Panc1 (cell line): ENCODE data around the gene GRIK3. TPM values are rescaled to one million over a fixed set of nuclear protein-coding genes. Genes with fewer than 3 reads are reported as not detected.

Experiments used
- ATAC-seq: fragments of 200-7000 bp; cut with Tn5 transposase; 2 replicates; pipeline ENCODE4 v1.9.1; 2020; ENCODE audit warnings: mild to moderate bottlenecking, moderate library complexity
- BruUV-seq: library from RNA; stranded (reverse); fragments of 400-500 nt; replicated peaks from 2 replicates; lab custom pipeline; 2021; lab: Mats Ljungman, UMichigan
- CTCF ChIA-PET: fragments of 300-600 bp; sonication (Branson Sonifier 250); formaldehyde crosslinking; loops from one replicate; lab custom pipeline; 2022; ENCODE audit warnings: antibody characterized with exemption; lab: Charles Lee
- POLR2A ChIA-PET: fragments of 300-600 bp; sonication (Branson Sonifier 250); formaldehyde crosslinking; loops from one replicate; lab custom pipeline; 2022; ENCODE audit warnings: antibody characterized with exemption; lab: Charles Lee
- DNase-seq: peaks from one replicate; pipeline ENCODE4 v3.0.0-alpha.2; 2010; ENCODE audit warnings: low read depth, low spot score
- H3K27ac ChIP-seq: 2 replicates; pipeline ENCODE4 v1.5.1; 2011; ENCODE audit warnings: mild to moderate bottlenecking, low read length, inconsistent platforms
- H3K27me3 ChIP-seq: fragments of 200-500 bp; sonication (Bioruptor generic); 2 replicates; pipeline ENCODE4 v1.6.0; 2014; ENCODE audit warnings: low read length, inconsistent platforms; ENCODE audit not compliant: control insufficient read depth, insufficient read depth
- H3K36me3 ChIP-seq: fragments of 200-500 bp; sonication (Bioruptor generic); 2 replicates; pipeline ENCODE4 v1.5.1; 2014; ENCODE audit warnings: inconsistent platforms, mild to moderate bottlenecking, low read length, moderate library complexity; ENCODE audit not compliant: control insufficient read depth, insufficient read depth
- H3K4me1 ChIP-seq: 2 replicates; pipeline ENCODE4 v1.5.1; 2011; ENCODE audit warnings: inconsistent platforms, mild to moderate bottlenecking, low read length, moderate library complexity; ENCODE audit not compliant: control insufficient read depth, insufficient read depth
- H3K4me3 ChIP-seq, 2 experiments: 2 replicates each; pipeline ENCODE4 v1.5.1; 2011 to 2012; ENCODE audit warnings: low read depth in 2 of 2, low read length in 2 of 2, mild to moderate bottlenecking in 2 of 2, inconsistent platforms in 1 of 2, moderate library complexity in 1 of 2
- H3K9me3 ChIP-seq: fragments of 200-500 bp; sonication (Bioruptor generic); 2 replicates; pipeline ENCODE4 v1.5.1; 2014; ENCODE audit warnings: low read depth, mild to moderate bottlenecking, inconsistent platforms, low read length, moderate library complexity; ENCODE audit not compliant: control insufficient read depth, insufficient read depth
- CTCF ChIP-seq: fragments of 450-650 bp; IDR thresholded peaks from 2 replicates; pipeline ENCODE4 v1.5.1; 2017; ENCODE audit warnings: mild to moderate bottlenecking
- POLR2AphosphoS5 ChIP-seq: IDR thresholded peaks from 2 replicates; pipeline ENCODE4 v1.6.1; 2012; ENCODE audit warnings: mild to moderate bottlenecking, low read depth, low read length, moderate library complexity
- REST ChIP-seq, 2 experiments: IDR thresholded peaks; 2 replicates each; pipeline ENCODE4 v1.6.1; 2011 to 2012; ENCODE audit warnings: low read depth in 2 of 2, control low read depth in 1 of 2, low read length in 1 of 2, mild to moderate bottlenecking in 1 of 2, moderate library complexity in 1 of 2; ENCODE audit not compliant: insufficient read depth in 1 of 2
- SIN3A ChIP-seq: IDR thresholded peaks from 2 replicates; pipeline ENCODE4 v1.6.1; 2012; ENCODE audit warnings: low read depth, mild to moderate bottlenecking, low read length, moderate library complexity, borderline replicate concordance; ENCODE audit not compliant: insufficient read depth
- TCF7L2 ChIP-seq: IDR thresholded peaks from 2 replicates; pipeline ENCODE4 v1.6.1; 2011; ENCODE audit warnings: mild to moderate bottlenecking, low read depth, low read length, inconsistent platforms
- in situ Hi-C: cut with HindIII; loops from 2 replicates; pipeline ENCODE4 v1.10.0; 2016; ENCODE audit warnings: low sequenced_read_pairs, low pct_unique_long_range_greater_than_20kb
- intact Hi-C: fragments of 100-400 bp; cut with micrococcal nuclease; formaldehyde crosslinking; loops from one replicate; pipeline ENCODE4 v1.10.0; 2022; ENCODE audit not compliant: unreplicated experiment
- total RNA-seq: library from RNA; stranded (reverse); gene quantifications from one replicate; pipeline ENCODE4 v1.2.1, GENCODE V29; 2021; ENCODE audit not compliant: unreplicated experiment

The GRIK3 gene
- total RNA-seq, 1 experiment from 2014 or later: not detected

- H3K9me3 ChIP-seq: no peaks in the 10 kb centered on the region
- BruUV-seq: no TSS peak
- no peak overlapping the region for H3K27ac ChIP-seq
- no peaks in the 10 kb centered on the region for H3K4me1 ChIP-seq
- H3K27me3 ChIP-seq: peaks cover 2% of the 10 kb centered on the region; the same call in 1 of the 2 replicates
- intact Hi-C loops (no loop called here), in situ Hi-C loops (no loop called here)
- H3K4me3 ChIP-seq: no peak overlapping the region
- ChIA-PET POLR2A (no interaction called here), CTCF (no interaction called here)
- no peaks in the 10 kb centered on the region for H3K36me3 ChIP-seq
- DNase-seq: no peak
- no peak for ATAC-seq
- TF ChIP-seq SIN3A (no peak), CTCF (no peak), POLR2AphosphoS5 (no peak)
These were observed 77.7 kb downstream of the GRIK3 start for GRCh38 chr1:36956570-36956969.

GRCh38 chr1:36955016-36955415 is 79.3 kb downstream of the GRIK3 start:
- TF ChIP-seq SIN3A (no peak), POLR2AphosphoS5 (no peak), CTCF (no peak), TCF7L2 (no peak), REST (IDR thresholded peaks at IDR 0.05; ENCODE audit: insufficient read depth in 1 of 2, low read depth in 2 of 2, low read length in 1 of 2) (no peak)
- in situ Hi-C loops: no loop called here

More at GRCh38 chr1:36955016-36955415, 79.3 kb downstream of the GRIK3 start:
- BruUV-seq: no TSS peak
- Histone ChIP-seq H3K4me1 (no peaks in the 10 kb centered on the region), H3K27ac (no peak overlapping the region), H3K27me3 (peaks cover 2% of the 10 kb centered on the region; the same call in 1 of the 2 replicates), H3K4me3 (no peak overlapping the region), H3K9me3 (no peaks in the 10 kb centered on the region), H3K36me3 (no peaks in the 10 kb centered on the region)
- ChIA-PET POLR2A (no interaction called here), CTCF (no interaction called here)
- intact Hi-C loops: no loop called here
- DNase-seq (no peak), ATAC-seq (no peak)
